Neural crest cell (in vitro differentiated cells): ENCODE measurements around the gene AIG1. TPM values are rescaled to one million over a fixed set of nuclear protein-coding genes. Genes with fewer than 3 reads are reported as not detected.

Source experiments
- DNase-seq: peaks from one replicate; pipeline ENCODE4 v3.0.0; 2021; ENCODE audit warnings: low read depth, mixed read lengths, low spot score
- H3K27ac Mint-ChIP-seq: one replicate; pipeline ENCODE4 v1.8.0; 2021; ENCODE audit warnings: mild to moderate bottlenecking, mixed read lengths; ENCODE audit not compliant: unreplicated experiment
- H3K27me3 Mint-ChIP-seq: 2 replicates; pipeline ENCODE4 v1.8.0; 2021; ENCODE audit warnings: low read depth, mild to moderate bottlenecking, mixed read lengths
- H3K36me3 Mint-ChIP-seq: 2 replicates; pipeline ENCODE4 v1.8.0; 2021; ENCODE audit warnings: low read depth, mild to moderate bottlenecking, mixed read lengths
- H3K4me1 Mint-ChIP-seq: 2 replicates; pipeline ENCODE4 v1.8.0; 2021; ENCODE audit warnings: mixed read lengths
- H3K4me3 Mint-ChIP-seq: one replicate; pipeline ENCODE4 v1.8.0; 2021; ENCODE audit warnings: mild to moderate bottlenecking, mixed read lengths
- H3K9me3 Mint-ChIP-seq: 2 replicates; pipeline ENCODE4 v1.8.0; 2021; ENCODE audit warnings: mixed read lengths
- CTCF ChIP-seq: fragments of 200-600 bp; sonication (generic); conservative IDR thresholded peaks from 2 replicates; pipeline ENCODE4 v1.5.0; 2021; ENCODE audit warnings: antibody characterized with exemption, mild to moderate bottlenecking
- total RNA-seq: library from RNA; stranded (reverse); gene quantifications from 2 replicates; pipeline ENCODE4 v1.2.1, GENCODE V29; 2021

AIG1 gene
- total RNA-seq, 1 donor from 2014 or later, result 22.9 TPM

- H3K36me3 Mint-ChIP-seq, result peaks cover 11% of the 10 kb centered on the region
- H3K4me1 Mint-ChIP-seq, result no peaks in the 10 kb centered on the region
- peaks cover 8% of the 10 kb centered on the region for H3K9me3 Mint-ChIP-seq
- H3K27me3 Mint-ChIP-seq, result no peaks in the 10 kb centered on the region
- no peak for TF ChIP-seq CTCF
- H3K27ac Mint-ChIP-seq, result no peak overlapping the region
- H3K4me3 Mint-ChIP-seq, result no peak overlapping the region
- DNase-seq, result no peak
These were observed 67.4 kb downstream of the AIG1 start for GRCh38 chr6:143127941-143128680.

- Mint-ChIP-seq H3K27ac (no peak overlapping the region), H3K4me3 (no peak overlapping the region), H3K4me1 (no peaks in the 10 kb centered on the region), H3K27me3 (no peaks in the 10 kb centered on the region), H3K36me3 (peaks cover 11% of the 10 kb centered on the region), H3K9me3 (peaks cover 8% of the 10 kb centered on the region)
- DNase-seq, result no peak
- no peak for TF ChIP-seq CTCF
These were observed 68.0 kb downstream of the AIG1 start for GRCh38 chr6:143128681-143129015.

- Mint-ChIP-seq H3K27ac (no peak overlapping the region), H3K27me3 (no peaks in the 10 kb centered on the region), H3K36me3 (peaks cover 10% of the 10 kb centered on the region), H3K4me1 (no peaks in the 10 kb centered on the region), H3K9me3 (peaks cover 8% of the 10 kb centered on the region), H3K4me3 (no peak overlapping the region)
- no peak for DNase-seq
- TF ChIP-seq CTCF, result no peak
These were observed 70.2 kb downstream of the AIG1 start for GRCh38 chr6:143130928-143131327.

GRCh38 chr6:143135325-143135724 lies 74.6 kb downstream of the AIG1 start:
- Mint-ChIP-seq H3K4me1 (no peaks in the 10 kb centered on the region), H3K36me3 (peaks cover 12% of the 10 kb centered on the region), H3K9me3 (peaks cover 8% of the 10 kb centered on the region), H3K27me3 (no peaks in the 10 kb centered on the region), H3K4me3 (no peak overlapping the region), H3K27ac (no peak overlapping the region)
- TF ChIP-seq CTCF, result no peak
- no peak for DNase-seq

GRCh38 chr6:143135797-143136561 lies 75.3 kb downstream of the AIG1 start:
- H3K9me3 Mint-ChIP-seq, result peaks cover 5% of the 10 kb centered on the region
- H3K4me1 Mint-ChIP-seq, result no peaks in the 10 kb centered on the region
- H3K27ac Mint-ChIP-seq, result no peak overlapping the region
- H3K27me3 Mint-ChIP-seq, result no peaks in the 10 kb centered on the region
- H3K36me3 Mint-ChIP-seq, result peaks cover 9% of the 10 kb centered on the region
- no peak for DNase-seq
- H3K4me3 Mint-ChIP-seq, result no peak overlapping the region
- no peak for TF ChIP-seq CTCF
